Vagina (tissue), 2 donors: Measurements from ENCODE around the gene CDKN2B-AS1. TPM values are rescaled to one million over a fixed set of nuclear protein-coding genes. Genes with fewer than 3 reads are reported as not detected.

Source experiments
- DNase-seq, 2 donors: peaks; one replicate each; pipeline ENCODE4 v3.0.0-alpha.2; 2017; ENCODE audit errors: extremely low spot score in 2 of 2
- H3K27ac ChIP-seq: fragments of 200-600 bp; sonication (generic); one replicate; pipeline ENCODE4 v1.5.1; 2019
- H3K27me3 ChIP-seq: fragments of 200-600 bp; sonication (generic); one replicate; pipeline ENCODE4 v1.5.1; 2019
- H3K36me3 ChIP-seq, 2 donors: fragments of 200-600 bp; sonication (generic); one replicate each; pipeline ENCODE4 v1.5.1; 2017 to 2019
- H3K4me1 ChIP-seq: fragments of 200-600 bp; sonication (generic); one replicate; pipeline ENCODE4 v1.5.1; 2019
- H3K4me3 ChIP-seq, 2 donors: fragments of 200-600 bp; sonication (generic); 1 replicate in 1 of 2; 2 replicates in 1 of 2; pipeline ENCODE4 v1.5.1; 2016 to 2019
- H3K9me3 ChIP-seq: fragments of 200-600 bp; sonication (generic); one replicate; pipeline ENCODE4 v1.5.1; 2019
- POLR2A ChIP-seq, 2 donors: fragments of 450-650 bp; IDR thresholded peaks; one replicate each; pipeline ENCODE4 v1.6.1; 2017; ENCODE audit warnings: antibody characterized with exemption in 2 of 2, mild to moderate bottlenecking in 2 of 2, moderate library complexity in 2 of 2
- POLR2AphosphoS5 ChIP-seq, 2 donors: sonication (generic); formaldehyde crosslinking; IDR thresholded peaks; one replicate each; pipeline ENCODE4 v1.9.0; 2017; ENCODE audit warnings: antibody characterized with exemption in 2 of 2, mild to moderate bottlenecking in 2 of 2, low read depth in 1 of 2; ENCODE audit not compliant: insufficient read depth in 1 of 2
- intact Hi-C: fragments of 100-400 bp; cut with DNase I; formaldehyde crosslinking; loops from one replicate; pipeline ENCODE4 v1.15.1; 2023
- small RNA-seq: library from RNA; depleted of rRNA; stranded (forward); fragments of <200 nt; gene quantifications from one replicate; pipeline ENCODE3, GENCODE V24; 2016
- total RNA-seq: library from RNA; depleted of rRNA; stranded (reverse); fragments of >200 nt; gene quantifications from one replicate; pipeline ENCODE4 v1.2.3, GENCODE V29; 2016
- TF ChIP-seq, protein P1 (sequence below), 3 experiments: fragments of 450-650 bp in 2 of 3; fragments of 200-600 bp in 1 of 3; sonication (generic) in 1 of 3; IDR thresholded peaks; one replicate each; pipeline ENCODE4 v1.5.1; 2017 to 2019; ENCODE audit warnings: antibody characterized with exemption in 3 of 3, mild to moderate bottlenecking in 2 of 3, moderate library complexity in 2 of 3

The CDKN2B-AS1 gene
- total RNA-seq, 1 donor from 2014 or later = 5.9 TPM

GRCh38 chr9:22169243-22169642, 174.7 kb downstream of the CDKN2B-AS1 start:
- no peak for DNase-seq
- Histone ChIP-seq H3K27me3 (no peaks in the 10 kb centered on the region), H3K36me3 (no peaks in the 10 kb centered on the region), H3K4me1 (no peaks in the 10 kb centered on the region), H3K4me3 (no peak overlapping the region), H3K9me3 (no peaks in the 10 kb centered on the region), H3K27ac (no peak overlapping the region)
- TF ChIP-seq, protein P1, sequence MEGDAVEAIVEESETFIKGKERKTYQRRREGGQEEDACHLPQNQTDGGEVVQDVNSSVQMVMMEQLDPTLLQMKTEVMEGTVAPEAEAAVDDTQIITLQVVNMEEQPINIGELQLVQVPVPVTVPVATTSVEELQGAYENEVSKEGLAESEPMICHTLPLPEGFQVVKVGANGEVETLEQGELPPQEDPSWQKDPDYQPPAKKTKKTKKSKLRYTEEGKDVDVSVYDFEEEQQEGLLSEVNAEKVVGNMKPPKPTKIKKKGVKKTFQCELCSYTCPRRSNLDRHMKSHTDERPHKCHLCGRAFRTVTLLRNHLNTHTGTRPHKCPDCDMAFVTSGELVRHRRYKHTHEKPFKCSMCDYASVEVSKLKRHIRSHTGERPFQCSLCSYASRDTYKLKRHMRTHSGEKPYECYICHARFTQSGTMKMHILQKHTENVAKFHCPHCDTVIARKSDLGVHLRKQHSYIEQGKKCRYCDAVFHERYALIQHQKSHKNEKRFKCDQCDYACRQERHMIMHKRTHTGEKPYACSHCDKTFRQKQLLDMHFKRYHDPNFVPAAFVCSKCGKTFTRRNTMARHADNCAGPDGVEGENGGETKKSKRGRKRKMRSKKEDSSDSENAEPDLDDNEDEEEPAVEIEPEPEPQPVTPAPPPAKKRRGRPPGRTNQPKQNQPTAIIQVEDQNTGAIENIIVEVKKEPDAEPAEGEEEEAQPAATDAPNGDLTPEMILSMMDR (IDR thresholded peaks at IDR 0.05) = no peak
- TF ChIP-seq POLR2A (IDR thresholded peaks at IDR 0.05) (no peak), POLR2AphosphoS5 (IDR thresholded peaks at IDR 0.05; ENCODE audit: insufficient read depth in 1 of 2, low read depth in 1 of 2) (no peak)
- intact Hi-C loops = no loop called here

GRCh38 chr9:22169727-22170503, 175.3 kb downstream of the CDKN2B-AS1 start:
- Histone ChIP-seq H3K36me3 (no peaks in the 10 kb centered on the region), H3K4me1 (no peaks in the 10 kb centered on the region), H3K27me3 (no peaks in the 10 kb centered on the region), H3K9me3 (no peaks in the 10 kb centered on the region), H3K4me3 (no peak overlapping the region), H3K27ac (no peak overlapping the region)
- TF ChIP-seq, protein P1 (IDR thresholded peaks at IDR 0.05) = no peak
- no peak for TF ChIP-seq POLR2AphosphoS5 (IDR thresholded peaks at IDR 0.05; ENCODE audit: insufficient read depth in 1 of 2, low read depth in 1 of 2)
- no peak for TF ChIP-seq POLR2A (IDR thresholded peaks at IDR 0.05)
- DNase-seq = no peak
- intact Hi-C loops = no loop called here

Small RNA genes lying within 50 kb of the gene (small RNA-seq; reads per million reads assigned to genes)
- gene RF01909 (not detected), gene RF02045 (not detected)

Other genes with a start within 250 kb of the CDKN2B-AS1 start
- gene MTAP, start 192.2 kb upstream of the CDKN2B-AS1 start, total RNA-seq = 19.9 TPM
- 25.8 TPM for gene CDKN2A, start 399 bp upstream of the CDKN2B-AS1 start, total RNA-seq
- gene CDKN2B, start 14.5 kb downstream of the CDKN2B-AS1 start, total RNA-seq = 67.0 TPM